Calu3 (cell line): ENCODE results near the gene SLC7A6OS. TPM values are rescaled to one million over a fixed set of nuclear protein-coding genes. Genes with fewer than 3 reads are reported as not detected.

ENCODE experiments used
- BruUV-seq: library from RNA; stranded (reverse); fragments of 400-500 nt; replicated peaks from 2 replicates; lab custom pipeline; 2021; lab: Mats Ljungman, UMichigan
- CTCF ChIA-PET: fragments of 300-600 bp; sonication (Branson Sonifier 250); formaldehyde crosslinking; loops from one replicate; lab custom pipeline; 2022; ENCODE audit warnings: antibody characterized with exemption; lab: Charles Lee
- DNase-seq: peaks from one replicate; pipeline ENCODE4 v3.0.0; 2022
- H3K27ac Mint-ChIP-seq: one replicate; pipeline ENCODE4 v1.8.0; 2022; ENCODE audit warnings: mixed read lengths; ENCODE audit not compliant: unreplicated experiment
- H3K27me3 Mint-ChIP-seq: one replicate; pipeline ENCODE4 v1.8.0; 2022; ENCODE audit warnings: mixed read lengths; ENCODE audit not compliant: unreplicated experiment
- H3K36me3 Mint-ChIP-seq: one replicate; pipeline ENCODE4 v1.8.0; 2022; ENCODE audit warnings: mild to moderate bottlenecking, moderate library complexity, mixed read lengths; ENCODE audit not compliant: insufficient read depth, unreplicated experiment
- H3K4me1 Mint-ChIP-seq: one replicate; pipeline ENCODE4 v1.8.0; 2022; ENCODE audit warnings: mild to moderate bottlenecking, low read depth, mixed read lengths; ENCODE audit not compliant: unreplicated experiment
- H3K4me3 Mint-ChIP-seq: one replicate; pipeline ENCODE4 v1.8.0; 2022; ENCODE audit warnings: mild to moderate bottlenecking, low read depth, moderate library complexity, mixed read lengths; ENCODE audit not compliant: unreplicated experiment
- H3K9me3 Mint-ChIP-seq: one replicate; pipeline ENCODE4 v1.8.0; 2022; ENCODE audit warnings: low read depth, mixed read lengths; ENCODE audit not compliant: unreplicated experiment
- intact Hi-C: fragments of 100-400 bp; cut with micrococcal nuclease; formaldehyde crosslinking; loops from one replicate; pipeline ENCODE4 v1.10.0; 2022; ENCODE audit not compliant: unreplicated experiment
- total RNA-seq: library from RNA; stranded (reverse); gene quantifications from 2 replicates; pipeline ENCODE4 v1.2.3, GENCODE V29; 2022
- TF ChIP-seq, protein P1 (sequence below): fragments of 200-600 bp; IDR thresholded peaks from one replicate; pipeline ENCODE4 v1.8.0; 2022; ENCODE audit warnings: antibody characterized with exemption; ENCODE audit not compliant: unreplicated experiment

SLC7A6OS gene
- total RNA-seq, 1 experiment from 2014 or later, result 28.4 TPM

DNA sequence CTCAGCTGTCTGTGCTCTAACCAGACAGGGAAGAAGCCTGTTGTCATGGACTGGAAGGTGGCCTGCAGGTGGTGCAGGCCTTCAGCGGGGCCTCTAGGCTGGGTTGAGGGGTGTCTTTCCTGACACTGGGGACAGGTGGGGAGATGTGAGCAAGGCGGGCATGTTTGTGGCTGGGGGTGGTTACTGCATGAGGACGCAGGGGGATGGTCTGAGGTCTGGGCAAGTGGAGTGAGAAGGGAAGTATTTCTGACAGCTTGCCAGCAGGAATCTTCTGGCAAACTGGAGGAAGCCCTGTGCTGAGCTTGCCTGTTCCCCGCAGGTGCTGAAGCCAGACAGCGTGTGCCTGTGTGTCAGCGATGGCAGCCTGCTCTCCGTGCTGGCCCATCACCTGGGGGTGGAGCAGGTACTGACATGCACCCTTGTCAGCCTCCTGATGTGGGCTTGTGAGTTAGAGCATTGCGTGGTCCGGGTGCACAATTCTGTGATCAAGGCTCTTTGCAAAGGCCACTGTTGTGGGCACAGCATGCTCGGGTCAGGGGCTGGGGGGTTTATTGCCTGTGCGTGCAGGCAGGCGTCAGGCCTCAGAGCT, 36.2 kb upstream of the SLC7A6OS start:
- CTCF ChIA-PET, result no interaction called here
- Mint-ChIP-seq H3K9me3 (no peaks in the 10 kb centered on the region), H3K27me3 (no peaks in the 10 kb centered on the region), H3K36me3 (peaks cover 25% of the 10 kb centered on the region), H3K4me3 (no peak overlapping the region), H3K27ac (no peak overlapping the region), H3K4me1 (no peaks in the 10 kb centered on the region)
- no peak for DNase-seq
- no TSS peak for BruUV-seq
- intact Hi-C loops, result no loop called here
- TF ChIP-seq, protein P1, sequence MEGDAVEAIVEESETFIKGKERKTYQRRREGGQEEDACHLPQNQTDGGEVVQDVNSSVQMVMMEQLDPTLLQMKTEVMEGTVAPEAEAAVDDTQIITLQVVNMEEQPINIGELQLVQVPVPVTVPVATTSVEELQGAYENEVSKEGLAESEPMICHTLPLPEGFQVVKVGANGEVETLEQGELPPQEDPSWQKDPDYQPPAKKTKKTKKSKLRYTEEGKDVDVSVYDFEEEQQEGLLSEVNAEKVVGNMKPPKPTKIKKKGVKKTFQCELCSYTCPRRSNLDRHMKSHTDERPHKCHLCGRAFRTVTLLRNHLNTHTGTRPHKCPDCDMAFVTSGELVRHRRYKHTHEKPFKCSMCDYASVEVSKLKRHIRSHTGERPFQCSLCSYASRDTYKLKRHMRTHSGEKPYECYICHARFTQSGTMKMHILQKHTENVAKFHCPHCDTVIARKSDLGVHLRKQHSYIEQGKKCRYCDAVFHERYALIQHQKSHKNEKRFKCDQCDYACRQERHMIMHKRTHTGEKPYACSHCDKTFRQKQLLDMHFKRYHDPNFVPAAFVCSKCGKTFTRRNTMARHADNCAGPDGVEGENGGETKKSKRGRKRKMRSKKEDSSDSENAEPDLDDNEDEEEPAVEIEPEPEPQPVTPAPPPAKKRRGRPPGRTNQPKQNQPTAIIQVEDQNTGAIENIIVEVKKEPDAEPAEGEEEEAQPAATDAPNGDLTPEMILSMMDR, result no peak

- Mint-ChIP-seq H3K9me3 (no peaks in the 10 kb centered on the region), H3K27me3 (no peaks in the 10 kb centered on the region), H3K27ac (no peak overlapping the region), H3K36me3 (peaks cover 19% of the 10 kb centered on the region), H3K4me1 (no peaks in the 10 kb centered on the region), H3K4me3 (no peak overlapping the region)
- BruUV-seq, result no TSS peak
- TF ChIP-seq, protein P1, result no peak
- intact Hi-C loops, result no loop called here
- CTCF ChIA-PET, result no interaction called here
- DNase-seq, result no peak
These were observed 35.4 kb upstream of the SLC7A6OS start for GRCh38 chr16:68345958-68346635.

DNA sequence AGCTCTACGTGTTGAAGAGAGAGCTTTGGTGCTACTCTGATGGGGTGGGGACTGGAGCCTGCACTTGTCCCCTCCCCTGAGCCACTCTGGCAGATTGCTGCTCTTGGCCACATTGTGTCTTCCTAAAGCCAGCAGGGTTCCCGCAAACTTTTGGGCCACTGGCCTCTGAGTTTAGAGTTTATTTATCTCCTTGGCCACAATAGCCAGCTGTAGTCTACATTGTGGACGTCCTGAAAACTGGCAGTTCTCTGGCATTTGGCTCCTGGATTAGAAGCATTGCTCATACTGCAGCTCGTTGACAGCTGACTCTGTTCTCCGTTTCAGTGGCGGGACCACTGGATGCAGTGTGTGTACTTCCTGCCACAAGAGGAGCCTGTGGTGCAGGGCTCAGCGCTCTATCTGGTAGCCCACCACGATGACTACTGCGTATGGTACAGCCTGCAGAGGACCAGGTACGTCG, 34.6 kb upstream of the SLC7A6OS start:
- no peaks in the 10 kb centered on the region for H3K9me3 Mint-ChIP-seq
- BruUV-seq, result no TSS peak
- TF ChIP-seq, protein P1, result no peak
- peaks cover 19% of the 10 kb centered on the region for H3K36me3 Mint-ChIP-seq
- H3K4me1 Mint-ChIP-seq, result no peaks in the 10 kb centered on the region
- H3K27ac Mint-ChIP-seq, result no peak overlapping the region
- CTCF ChIA-PET, result no interaction called here
- H3K27me3 Mint-ChIP-seq, result no peaks in the 10 kb centered on the region
- H3K4me3 Mint-ChIP-seq, result no peak overlapping the region
- DNase-seq, result no peak
- intact Hi-C loops, result no loop called here

DNA sequence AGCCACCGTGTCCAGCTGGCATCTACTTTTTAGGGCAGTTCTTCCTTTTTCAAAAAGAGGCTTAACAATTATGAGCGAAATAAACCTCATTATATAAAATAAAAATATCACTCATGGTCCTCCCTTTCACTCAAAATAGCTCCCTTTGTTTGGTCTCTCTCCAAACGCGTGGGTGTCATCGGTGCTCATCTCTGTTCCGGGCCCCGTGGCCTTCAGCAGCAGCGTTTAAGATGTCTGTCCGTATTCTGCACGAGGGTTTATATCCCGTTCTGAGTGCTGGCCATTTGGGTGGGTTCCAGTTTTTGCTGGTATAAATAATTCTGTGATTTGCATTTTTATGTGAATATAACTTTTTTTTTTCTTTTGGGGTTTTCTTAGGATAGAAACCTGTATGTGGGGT, 33.5 kb upstream of the SLC7A6OS start:
- CTCF ChIA-PET, result no interaction called here
- intact Hi-C loops, result no loop called here
- no peaks in the 10 kb centered on the region for H3K4me1 Mint-ChIP-seq
- no peaks in the 10 kb centered on the region for H3K9me3 Mint-ChIP-seq
- no peak overlapping the region for H3K27ac Mint-ChIP-seq
- no peak for DNase-seq
- H3K27me3 Mint-ChIP-seq, result no peaks in the 10 kb centered on the region
- BruUV-seq, result no TSS peak
- H3K4me3 Mint-ChIP-seq, result no peak overlapping the region
- peaks cover 19% of the 10 kb centered on the region for H3K36me3 Mint-ChIP-seq
- TF ChIP-seq, protein P1, result no peak
